Daoy (cell line): Measurements from ENCODE around the gene CCDC174. TPM values are rescaled to one million over a fixed set of nuclear protein-coding genes. Genes with fewer than 3 reads are reported as not detected.
A peak's percentile ranks its signal among the peaks of the same experiment; 100 is the strongest.

ENCODE experiments used
- DNase-seq: peaks from one replicate; pipeline ENCODE4 v3.0.0-alpha.2; 2015; ENCODE audit warnings: low read depth
- total RNA-seq: library from RNA; depleted of rRNA; stranded (reverse); fragments of >200 nt; shearing (Covaris generic); gene quantifications from 2 replicates; pipeline ENCODE4 v1.2.3, GENCODE V29; 2014

The CCDC174 gene
- total RNA-seq, 1 experiment from 2014 or later, result 10.1 TPM

DNA sequence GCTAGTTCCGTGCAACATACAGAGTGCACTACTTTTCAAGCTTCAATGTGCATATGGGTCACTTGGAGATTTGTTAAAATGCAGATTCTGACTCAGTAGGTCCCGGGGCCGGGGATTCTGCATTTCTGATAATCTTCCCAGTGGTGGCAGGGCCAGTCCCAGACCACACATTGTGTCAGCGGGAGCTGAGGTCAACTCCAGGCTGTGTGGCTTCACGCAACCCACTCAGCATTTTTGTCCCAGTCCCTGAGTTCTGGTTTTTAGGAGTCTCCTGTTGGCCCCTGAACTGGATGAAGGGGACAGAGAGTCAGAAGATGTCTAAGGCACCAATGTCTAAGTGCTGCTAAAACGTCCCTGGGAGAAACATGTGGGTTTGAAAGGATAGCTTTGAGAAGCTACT, 26.1 kb upstream of the CCDC174 start:
- DNase-seq, result no peak

DNA sequence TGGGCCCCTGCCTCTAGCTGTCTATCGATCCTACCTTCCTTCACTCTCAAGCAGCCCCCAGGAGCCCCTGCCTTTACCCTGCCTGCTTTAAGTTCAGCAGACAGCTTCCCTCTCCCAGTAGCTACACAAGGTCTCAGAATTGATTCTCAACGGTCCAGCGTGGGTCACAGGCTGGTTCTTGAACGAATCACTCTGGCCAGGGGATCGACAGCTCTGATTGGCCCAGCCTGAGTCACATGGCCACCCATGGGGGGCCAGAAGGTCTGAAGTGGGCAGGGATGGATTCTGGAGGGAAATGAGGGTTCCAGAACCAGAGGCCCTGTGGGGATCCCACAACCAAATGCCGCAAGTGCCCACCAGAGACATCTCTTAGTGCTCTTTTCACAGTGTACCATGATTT, 23.7 kb upstream of the CCDC174 start:
- DNase-seq, result no peak

DNA sequence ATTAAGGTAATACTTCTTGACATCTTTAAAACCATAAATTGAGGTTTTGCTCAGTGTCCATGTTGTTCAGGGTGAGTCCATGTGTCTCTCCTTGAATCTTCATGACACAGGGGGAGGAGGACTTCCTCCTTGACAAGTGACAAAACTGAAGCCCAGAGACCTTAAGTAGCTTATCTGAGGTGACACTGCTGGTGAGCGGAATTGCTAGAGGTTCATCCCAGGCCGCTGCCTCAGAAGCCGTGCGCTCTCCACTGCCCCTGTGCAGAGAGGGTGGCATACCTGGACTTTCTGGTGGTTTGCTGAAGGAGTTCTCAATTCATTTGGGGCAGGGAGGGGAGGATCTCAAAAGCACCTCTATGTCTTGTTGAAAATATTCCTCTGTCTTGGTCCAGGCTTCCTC, 23.2 kb upstream of the CCDC174 start:
- no peak for DNase-seq

DNA sequence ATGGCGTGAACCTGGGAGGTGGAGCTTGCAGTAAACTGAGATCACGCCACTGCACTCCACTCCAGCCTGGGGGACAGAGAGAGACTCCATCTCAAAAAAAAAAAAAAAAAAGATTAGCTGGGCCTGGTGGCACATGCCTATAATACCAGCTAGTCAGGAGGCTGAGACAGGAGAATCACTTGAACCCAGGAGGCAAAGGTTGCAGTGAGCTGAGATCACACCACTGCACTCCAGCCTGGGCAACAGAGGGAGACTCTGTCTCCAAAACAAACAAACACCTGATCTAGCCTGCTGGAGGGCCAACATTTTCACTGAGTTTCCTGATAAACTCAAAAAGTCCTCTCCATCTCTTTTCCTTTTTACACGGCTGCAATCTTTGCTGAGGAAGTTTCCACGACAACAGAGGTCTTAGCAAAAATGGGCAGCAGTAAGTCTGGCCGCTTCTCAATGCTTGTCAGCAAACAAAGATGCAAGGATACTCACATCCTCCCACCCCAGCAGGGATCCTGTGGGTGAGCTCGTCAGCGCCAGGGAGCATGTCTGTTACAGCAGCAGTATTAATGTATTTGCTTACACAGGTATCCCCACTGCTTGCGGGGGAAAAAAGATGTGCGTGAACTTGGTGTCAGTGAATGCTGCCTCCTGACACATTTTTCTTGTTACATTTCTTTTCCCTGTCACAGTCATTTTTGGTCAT, 21.0 kb upstream of the CCDC174 start:
- no peak for DNase-seq

DNA sequence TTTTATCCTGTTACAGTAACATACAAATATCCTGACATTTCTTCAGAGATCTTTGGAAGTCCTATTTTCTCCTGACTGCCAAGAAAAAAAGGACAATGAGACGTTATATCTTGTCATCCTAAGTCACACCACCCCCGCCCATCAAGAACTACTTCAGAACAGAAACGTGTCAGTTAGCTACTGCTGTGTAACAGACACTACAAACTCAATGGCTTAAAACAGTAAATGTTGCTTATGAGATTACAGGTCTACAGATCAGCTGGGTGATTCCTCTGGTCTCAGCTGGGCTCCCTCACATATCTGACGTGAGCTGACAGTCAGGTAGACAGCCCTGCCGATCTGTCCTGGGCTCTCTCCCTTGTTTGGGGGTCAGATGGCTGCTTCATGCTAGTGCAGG, 20.5 kb upstream of the CCDC174 start:
- DNase-seq, result no peak

DNA sequence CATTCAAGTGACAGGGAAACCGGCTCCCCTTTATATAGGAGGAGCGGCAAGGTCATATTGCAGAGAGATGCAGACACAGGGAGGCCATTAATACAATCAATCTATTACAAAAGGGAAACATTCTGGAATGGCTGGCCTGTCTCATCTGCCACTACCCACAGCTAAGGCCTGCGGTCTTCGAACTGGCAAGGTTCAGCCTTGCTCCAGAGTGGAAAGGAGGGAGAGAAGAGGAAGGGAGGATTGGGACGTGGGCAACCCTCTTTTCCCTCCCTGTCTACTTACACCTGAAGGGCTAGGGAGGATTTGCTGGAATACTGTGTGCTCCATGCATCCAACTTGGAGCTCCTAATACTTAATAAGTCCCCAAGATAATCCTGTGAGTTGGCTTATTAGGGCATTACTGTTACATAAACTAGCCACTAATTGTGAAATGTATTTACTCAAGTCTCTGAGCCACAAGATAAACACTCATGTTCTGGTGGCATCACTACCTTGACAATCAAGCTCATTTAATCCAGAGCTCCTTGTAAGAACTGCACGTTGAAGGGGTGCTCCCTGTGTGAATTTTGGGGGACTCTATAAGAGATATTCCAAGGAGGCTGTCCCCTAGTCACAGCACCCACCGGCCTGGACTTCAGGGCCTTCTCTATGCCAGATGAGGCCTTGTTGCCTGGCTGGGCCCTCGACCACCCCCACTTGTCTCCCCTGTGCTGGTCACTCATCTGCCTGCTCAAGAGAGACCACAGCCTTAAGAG, 19.7 kb upstream of the CCDC174 start:
- DNase-seq, result no peak

DNA sequence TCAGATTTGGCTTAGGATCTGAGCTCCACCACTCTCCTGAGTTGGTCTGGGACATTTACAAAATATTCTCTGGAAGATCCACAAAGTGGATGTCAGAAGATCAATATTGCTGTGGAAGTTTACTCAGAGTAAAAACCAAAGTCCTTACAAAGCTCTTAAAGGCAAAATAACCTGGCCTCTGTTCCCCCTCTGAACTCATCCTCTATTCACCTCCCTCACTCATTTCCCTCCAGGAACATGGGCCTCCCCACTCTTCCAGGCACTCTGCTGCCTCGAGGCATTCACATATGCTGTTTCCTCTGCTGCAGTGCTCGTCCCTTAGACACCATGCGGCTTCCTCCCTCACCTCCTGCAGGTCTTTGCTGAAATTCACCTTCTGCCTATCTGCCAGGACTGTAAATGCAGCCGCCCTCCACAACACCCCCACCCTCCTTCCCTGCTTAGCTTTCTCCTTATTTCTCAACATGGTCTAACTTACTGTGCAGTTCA, 19.1 kb upstream of the CCDC174 start:
- DNase-seq, result no peak

DNA sequence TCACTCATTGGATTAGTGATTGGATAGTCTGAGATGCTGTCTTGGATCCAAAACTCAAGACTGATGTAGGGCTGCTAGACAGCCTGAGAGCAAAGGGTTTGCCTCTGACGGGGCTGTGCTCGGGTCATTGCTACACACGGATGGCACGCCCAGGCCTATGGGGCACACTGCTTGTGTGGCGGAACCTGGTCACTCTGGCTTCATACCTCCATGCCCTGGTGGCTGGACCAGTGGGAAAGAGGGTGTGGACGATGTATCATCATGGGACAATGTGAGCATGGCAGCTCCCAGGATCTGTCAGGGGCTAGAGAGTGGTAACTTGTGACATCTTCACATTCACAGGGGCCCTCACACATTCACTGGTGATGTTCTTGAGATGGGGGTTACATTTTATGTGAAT, 18.1 kb upstream of the CCDC174 start:
- DNase-seq, result no peak

DNA sequence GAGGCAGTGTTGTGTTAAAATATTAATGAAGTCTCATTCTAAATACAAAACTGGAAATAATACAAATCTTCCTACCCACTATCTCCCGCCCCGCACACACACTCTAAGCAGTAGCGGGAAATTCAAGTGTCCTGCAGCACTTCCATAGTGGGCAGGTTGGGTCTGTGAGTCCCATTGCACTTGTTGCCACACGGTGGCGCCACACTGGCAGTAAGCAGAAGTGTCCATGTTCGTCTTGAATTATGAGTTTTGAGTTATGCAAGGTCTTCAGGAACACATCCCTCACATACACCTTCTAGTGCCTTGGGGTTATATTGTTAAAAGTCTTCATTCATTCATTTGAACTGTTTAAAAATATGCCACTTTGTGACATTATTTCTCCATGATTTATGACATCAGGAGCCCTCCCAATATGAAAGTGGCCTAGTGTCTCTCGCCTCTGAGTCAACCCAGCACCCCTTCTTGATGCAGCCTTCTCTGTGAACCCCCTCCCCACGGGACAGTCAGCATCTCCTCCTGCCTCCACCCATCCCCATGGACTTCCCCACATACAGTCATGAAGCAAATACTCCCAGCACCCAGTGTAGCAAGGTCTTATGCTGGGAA, 17.6 kb upstream of the CCDC174 start:
- peak; percentile 60 for DNase-seq

DNA sequence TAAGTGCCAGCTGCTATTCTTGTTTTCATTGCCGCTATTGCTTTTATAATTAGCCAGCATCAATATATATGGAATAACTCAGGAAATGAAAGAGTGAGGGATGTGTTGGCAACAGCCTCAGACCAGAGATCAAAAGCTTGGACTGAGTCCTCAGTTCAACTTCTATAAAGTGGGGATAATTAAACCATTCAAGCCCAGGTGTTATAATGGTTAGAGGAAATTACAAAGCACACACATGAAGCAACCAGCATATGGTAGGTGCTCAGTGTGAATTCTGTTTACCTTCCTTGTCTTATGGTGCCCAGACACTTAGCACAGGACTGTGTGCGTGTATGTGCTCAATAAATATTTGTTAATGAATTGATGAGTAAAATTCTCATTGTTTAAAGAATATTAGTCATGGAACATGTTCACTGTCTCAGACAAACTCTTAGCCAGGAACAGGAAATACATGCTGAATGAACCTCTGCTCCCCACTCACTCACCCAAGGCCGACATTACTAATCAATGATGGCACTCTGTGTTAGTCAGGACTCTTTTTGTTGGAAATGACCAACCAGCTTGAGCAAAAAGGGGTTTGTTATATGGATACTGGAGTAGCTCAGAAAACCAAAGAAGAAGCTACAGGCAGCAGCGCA, 16.7 kb upstream of the CCDC174 start:
- peak; percentile 14 for DNase-seq

DNA sequence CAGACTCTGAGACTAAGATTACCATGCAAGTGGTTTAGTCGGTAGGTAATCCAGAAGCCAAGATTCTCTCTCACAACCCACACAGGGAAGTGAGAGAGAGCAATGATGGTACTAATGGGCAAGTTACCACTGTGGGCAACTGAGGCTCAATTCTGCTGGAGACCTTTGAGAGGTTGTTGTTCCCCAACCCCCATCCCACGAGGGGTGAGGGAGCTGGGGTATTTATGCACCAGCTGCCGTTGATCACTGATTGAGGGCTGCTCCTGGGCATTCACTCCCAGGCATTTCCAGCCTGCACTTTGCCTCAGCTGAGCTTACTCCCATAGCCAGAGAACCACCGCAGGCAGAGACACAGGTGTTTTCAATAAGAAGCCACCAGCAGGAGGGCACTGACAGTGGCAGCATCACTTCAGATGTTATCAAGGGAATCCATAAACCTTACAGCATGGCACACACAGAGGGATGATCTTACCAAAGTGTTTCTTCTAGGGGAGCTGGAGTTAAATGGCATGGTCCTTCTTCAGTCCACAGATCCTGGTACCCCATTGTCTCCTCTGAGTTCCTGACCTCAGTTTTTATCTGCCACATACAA, 15.0 kb upstream of the CCDC174 start:
- DNase-seq, result no peak

DNA sequence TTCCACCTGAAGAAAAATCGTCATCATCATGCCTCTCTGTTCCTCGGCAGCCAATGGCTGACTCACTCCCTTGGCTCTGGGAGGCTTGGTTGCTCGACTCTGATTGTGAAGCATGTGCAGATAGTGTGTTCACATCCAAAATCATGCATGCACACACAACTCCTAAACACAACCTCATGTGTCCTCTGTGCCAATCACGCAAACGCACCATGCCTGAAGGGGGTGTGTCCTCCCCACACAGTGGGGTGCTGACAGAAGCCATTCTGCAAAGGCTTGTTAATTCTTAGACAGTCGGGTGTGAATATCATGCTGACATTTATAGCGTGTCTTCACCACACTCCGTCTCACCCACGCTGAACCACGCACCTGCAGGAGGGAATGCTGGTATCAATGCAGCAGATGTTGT, 11.4 kb upstream of the CCDC174 start:
- DNase-seq, result peak; percentile 40

DNA sequence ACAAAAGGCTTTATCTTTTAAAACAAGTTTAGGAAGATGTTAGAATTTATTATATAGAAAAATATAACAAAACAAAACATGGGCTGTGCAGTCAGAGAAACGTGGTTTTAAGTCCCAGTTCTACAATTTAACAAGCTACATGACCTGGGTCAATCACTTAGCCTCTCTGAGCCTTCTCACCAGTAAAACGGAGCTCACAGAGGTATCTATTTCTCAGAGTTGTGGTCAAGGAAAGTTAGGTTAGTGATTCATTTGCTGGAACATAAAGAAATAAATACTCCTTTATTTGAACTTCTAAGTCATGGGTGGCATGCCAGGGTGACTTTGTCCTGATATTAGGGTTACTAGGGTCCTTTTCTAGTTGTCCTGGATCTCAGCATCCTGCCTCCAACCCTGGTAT, 10.8 kb upstream of the CCDC174 start:
- no peak for DNase-seq

DNA sequence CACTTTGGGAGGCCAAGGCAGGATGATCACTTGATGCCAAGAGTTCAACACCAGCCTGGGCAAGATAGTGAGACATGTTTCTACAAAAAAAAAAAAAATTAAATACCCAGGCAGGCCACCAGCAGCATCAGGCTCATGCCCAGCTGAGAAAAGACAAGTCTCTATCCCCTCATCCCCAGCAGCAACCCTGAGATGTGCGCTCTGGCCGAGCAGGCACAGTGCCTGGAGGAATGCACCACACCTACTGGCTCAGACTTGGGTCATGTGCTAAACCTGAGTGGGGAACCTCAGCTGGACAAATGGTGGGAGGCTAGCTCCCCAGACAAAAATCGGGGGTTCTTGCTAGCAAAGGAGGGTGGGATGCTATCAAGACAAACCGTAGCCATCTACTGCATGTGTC, 10.2 kb upstream of the CCDC174 start:
- no peak for DNase-seq

DNA sequence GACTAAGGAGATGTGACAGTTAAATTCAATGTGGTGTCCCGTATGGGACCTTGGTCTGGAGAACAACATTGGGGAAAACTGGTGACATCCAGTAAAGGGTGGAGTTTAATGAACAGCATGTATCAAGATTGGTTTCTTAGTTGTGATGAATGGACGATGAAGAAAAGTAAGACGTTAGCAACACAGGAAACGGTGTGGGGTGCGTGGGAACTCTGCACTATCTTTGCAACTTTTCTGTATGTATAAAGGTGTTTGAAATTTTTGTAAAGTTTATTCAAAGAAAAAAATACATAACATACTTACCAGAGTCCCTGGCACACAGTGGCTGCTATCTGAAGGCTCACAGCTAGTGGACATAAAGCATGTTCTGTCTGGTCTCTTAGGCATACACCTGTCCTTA, 6.1 kb upstream of the CCDC174 start:
- no peak for DNase-seq

DNA sequence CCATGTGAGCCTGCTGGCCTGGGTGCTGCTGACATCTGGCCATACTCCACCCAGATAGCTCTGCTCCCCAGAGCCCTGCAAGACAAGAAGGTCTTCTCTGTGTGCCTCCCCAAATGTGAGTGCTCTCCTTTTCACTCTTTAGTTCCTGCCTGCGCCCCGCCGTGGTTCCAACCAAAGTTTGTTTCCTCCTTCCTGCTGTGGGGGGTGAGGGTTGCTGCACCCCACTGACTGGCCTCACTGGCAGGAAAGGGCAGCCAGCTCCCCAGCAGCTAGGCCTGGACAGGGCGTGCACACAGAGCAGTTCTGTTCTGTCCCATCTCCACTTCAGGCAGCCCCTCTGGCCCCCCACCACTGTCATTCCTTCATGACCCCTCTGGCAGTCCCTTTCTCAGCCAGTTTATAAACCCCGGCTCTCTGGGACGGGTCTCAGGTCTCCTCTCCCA, 5.4 kb upstream of the CCDC174 start:
- DNase-seq, result no peak

DNA sequence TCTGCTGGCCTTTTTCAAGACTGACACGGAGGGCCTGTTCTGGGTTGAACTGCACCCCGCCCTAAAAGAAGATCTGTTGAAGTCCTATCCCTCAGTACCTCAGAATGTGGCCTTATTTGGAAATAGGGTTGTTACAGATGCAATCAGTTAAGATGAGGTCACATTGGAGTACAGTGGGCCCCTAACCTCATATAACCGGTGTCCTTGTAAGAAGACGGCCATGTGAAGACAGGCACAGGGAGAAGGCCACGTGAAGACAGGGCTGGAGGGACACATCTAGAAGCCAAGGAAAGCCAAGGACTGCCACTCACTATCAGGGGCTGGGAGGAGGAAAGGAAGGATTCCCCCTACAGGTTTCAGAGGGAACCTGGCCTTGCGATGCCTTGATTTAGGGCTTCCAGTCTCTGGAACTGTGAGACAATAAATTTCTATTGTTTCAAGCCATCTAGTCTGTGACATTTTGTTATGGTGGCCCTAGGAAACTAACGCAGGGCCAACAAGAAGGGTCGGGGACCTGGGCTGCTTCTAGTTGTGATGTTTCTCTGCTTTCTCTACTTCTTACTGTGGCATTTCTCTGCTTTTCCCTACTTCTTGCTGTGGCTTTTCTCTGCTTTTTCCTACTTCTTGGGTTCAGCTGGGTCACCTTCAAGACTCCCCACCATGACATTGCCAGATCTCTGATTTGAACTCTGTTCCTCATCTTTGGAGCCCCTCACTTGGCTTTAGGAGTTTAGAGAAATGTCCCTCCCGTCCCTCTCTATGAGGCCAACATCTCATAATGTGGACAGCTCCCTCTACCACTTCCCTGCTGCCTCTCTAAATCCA, 4.8 kb upstream of the CCDC174 start:
- no peak for DNase-seq

DNA sequence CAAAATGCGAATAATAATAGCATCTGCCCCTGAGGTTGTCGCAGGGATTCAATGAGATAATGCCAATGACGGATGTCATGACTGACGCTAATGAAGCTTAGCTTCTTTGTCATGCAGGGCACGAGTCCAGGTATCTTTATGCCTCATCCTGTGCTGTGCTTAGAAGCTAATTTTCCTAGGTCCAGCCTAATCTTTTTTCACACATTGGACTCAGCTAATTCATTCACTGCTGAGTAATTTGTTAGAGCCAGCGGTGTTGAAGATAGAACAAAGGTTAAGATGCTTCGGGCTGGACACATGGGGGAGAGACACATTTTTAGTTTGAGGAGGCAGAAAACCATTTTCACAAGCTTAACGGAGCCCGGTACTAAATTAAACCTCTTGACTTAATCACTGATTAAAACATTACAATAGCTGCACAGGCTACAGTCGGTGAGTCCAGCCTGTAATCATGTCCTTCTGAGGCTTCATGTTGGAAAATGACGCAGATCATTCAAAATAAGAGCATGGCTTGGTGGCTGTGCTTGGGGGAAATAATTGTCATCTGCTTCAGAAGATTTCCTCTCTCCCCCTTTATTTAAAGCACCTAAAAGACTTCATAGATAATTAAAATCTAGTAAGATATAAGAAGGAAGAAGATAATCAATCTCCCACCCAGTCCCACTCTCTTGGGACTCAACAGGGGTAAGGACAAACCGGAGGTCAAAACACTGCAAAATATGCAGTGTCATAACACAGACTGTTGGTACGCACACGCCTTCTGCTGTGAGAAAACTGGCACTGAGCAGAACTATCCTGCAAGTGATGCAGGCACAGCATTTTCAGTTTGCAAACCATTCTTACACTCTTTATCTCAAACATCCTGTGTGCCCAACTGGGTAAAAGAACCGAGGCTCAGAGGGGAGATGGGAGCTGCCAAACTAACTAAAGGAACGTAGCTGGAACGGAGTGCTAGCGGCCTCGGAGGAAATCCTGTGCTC, 3.3 kb upstream of the CCDC174 start:
- DNase-seq, result no peak

DNA sequence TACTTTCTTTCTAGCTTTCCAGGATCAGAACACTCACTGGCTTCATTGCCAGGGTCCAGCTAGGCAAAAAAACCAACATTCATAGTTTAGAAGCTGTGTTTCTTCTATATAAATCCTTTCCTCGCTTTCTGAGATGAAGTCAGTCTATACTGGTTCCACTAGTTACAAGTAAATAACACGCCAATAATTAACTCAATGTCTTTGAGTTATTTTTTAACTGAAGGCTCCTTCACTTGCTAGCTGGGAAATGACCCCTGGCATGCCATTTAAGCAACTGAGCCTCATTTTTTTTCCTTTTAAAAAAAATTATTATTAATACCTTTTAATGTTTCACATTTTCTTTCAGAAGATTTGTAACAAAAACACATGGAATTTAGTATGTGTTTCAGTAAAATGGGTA, 2.1 kb upstream of the CCDC174 start:
- DNase-seq, result no peak

DNA sequence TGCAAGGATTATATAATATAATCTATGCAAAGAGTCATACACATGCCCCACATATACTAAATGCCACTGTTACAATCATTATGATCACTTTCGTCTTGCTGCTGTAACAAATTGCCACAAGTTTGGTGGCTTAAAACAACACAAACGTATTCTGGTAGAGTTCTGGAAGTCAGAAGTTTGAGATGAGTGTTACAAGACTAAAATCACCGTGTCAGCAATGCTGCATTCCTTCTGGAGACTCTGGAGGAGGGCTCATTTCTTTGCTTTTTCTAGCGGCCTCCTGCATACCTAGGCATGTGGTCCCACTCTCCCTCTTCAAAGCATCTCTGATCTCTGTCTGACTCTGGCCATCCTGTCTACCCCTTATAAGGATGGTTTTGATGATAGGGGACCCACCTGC, 1.4 kb upstream of the CCDC174 start:
- DNase-seq, result no peak
